HepG2 (cell line): ENCODE measurements around the gene CUL7. TPM values are rescaled to one million over a fixed set of nuclear protein-coding genes. Genes with fewer than 3 reads are reported as not detected.

Experiments
- ESRRA ChIP-seq: sonication (generic); formaldehyde crosslinking; IDR thresholded peaks from 2 replicates; pipeline ENCODE4 v1.5.1; 2020; ENCODE audit warnings: mild to moderate bottlenecking, low read depth, missing genetic modification reagents
- GATA4 ChIP-seq: sonication (generic); IDR thresholded peaks from 2 replicates; pipeline ENCODE4 v1.6.1; 2016; ENCODE audit warnings: antibody characterized with exemption, low read depth, borderline replicate concordance
- HNRNPH1 ChIP-seq: fragments of 200-400 bp; formaldehyde crosslinking; optimal IDR thresholded peaks from 2 replicates; pipeline ENCODE3; 2017; ENCODE audit warnings: mild to moderate bottlenecking, low read depth, low read length
- HNRNPLL ChIP-seq: fragments of 200-400 bp; formaldehyde crosslinking; IDR thresholded peaks from 2 replicates; pipeline ENCODE4 v1.6.1; 2017; ENCODE audit warnings: mild to moderate bottlenecking, low read depth, low read length; ENCODE audit not compliant: poor library complexity, severe bottlenecking
- IKZF1 ChIP-seq: fragments of 450-650 bp; IDR thresholded peaks from 2 replicates; pipeline ENCODE4 v1.7.1; 2016
- MAX ChIP-seq: IDR thresholded peaks from 2 replicates; pipeline ENCODE4 v1.6.1; 2012; ENCODE audit warnings: inconsistent platforms
- PHF21A ChIP-seq: sonication (generic); formaldehyde crosslinking; IDR thresholded peaks from 2 replicates; pipeline ENCODE4 v1.5.0; 2020; ENCODE audit warnings: mild to moderate bottlenecking, missing genetic modification reagents
- PRDM15 ChIP-seq: sonication (generic); formaldehyde crosslinking; IDR thresholded peaks from 2 replicates; pipeline ENCODE4 v1.4.0; 2020; ENCODE audit warnings: missing genetic modification reagents
- RFXANK ChIP-seq: IDR thresholded peaks from 2 replicates; pipeline ENCODE4 v1.6.1; 2016
- SRSF1 ChIP-seq: fragments of 200-400 bp; formaldehyde crosslinking; optimal IDR thresholded peaks from 2 replicates; pipeline ENCODE3; 2017; ENCODE audit warnings: mild to moderate bottlenecking, low read depth, low read length, moderate library complexity
- TSC22D2 ChIP-seq: sonication (generic); formaldehyde crosslinking; IDR thresholded peaks from 2 replicates; pipeline ENCODE4 v1.5.1; 2020; ENCODE audit warnings: missing genetic modification reagents, mild to moderate bottlenecking, borderline replicate concordance
- ZBTB42 ChIP-seq: sonication (generic); formaldehyde crosslinking; IDR thresholded peaks from 2 replicates; pipeline ENCODE4 v1.5.0; 2020; ENCODE audit warnings: mild to moderate bottlenecking, missing genetic modification reagents
- ZBTB8A ChIP-seq: sonication (generic); formaldehyde crosslinking; IDR thresholded peaks from 2 replicates; pipeline ENCODE4 v1.4.0; 2020; ENCODE audit warnings: mild to moderate bottlenecking, low read depth, missing genetic modification reagents, borderline replicate concordance
- ZFY ChIP-seq: sonication (generic); formaldehyde crosslinking; IDR thresholded peaks from 2 replicates; pipeline ENCODE4 v1.4.0; 2020; ENCODE audit warnings: missing genetic modification reagents
- ZNF138 ChIP-seq: sonication (generic); formaldehyde crosslinking; IDR thresholded peaks from 2 replicates; pipeline ENCODE4 v1.5.0; 2020; ENCODE audit warnings: mild to moderate bottlenecking, low read depth, missing genetic modification reagents
- ZNF484 ChIP-seq: sonication (generic); formaldehyde crosslinking; IDR thresholded peaks from 2 replicates; pipeline ENCODE4 v1.5.1; 2020; ENCODE audit warnings: mild to moderate bottlenecking, low read depth, missing genetic modification reagents, borderline replicate concordance
- ZNF546 ChIP-seq: sonication (generic); formaldehyde crosslinking; conservative IDR thresholded peaks from 2 replicates; pipeline ENCODE4 v1.8.1; 2023; ENCODE audit warnings: mild to moderate bottlenecking, missing genetic modification reagents
- ZNF710 ChIP-seq: sonication (generic); formaldehyde crosslinking; IDR thresholded peaks from 2 replicates; pipeline ENCODE4 v1.5.0; 2020; ENCODE audit warnings: mild to moderate bottlenecking, missing genetic modification reagents, borderline replicate concordance
- ZNF770 ChIP-seq: sonication (generic); formaldehyde crosslinking; IDR thresholded peaks from 2 replicates; pipeline ENCODE4 v1.5.0; 2020; ENCODE audit warnings: mild to moderate bottlenecking, missing genetic modification reagents
- ZUFSP ChIP-seq: sonication (generic); formaldehyde crosslinking; IDR thresholded peaks from 2 replicates; pipeline ENCODE4 v1.9.0; 2021; ENCODE audit warnings: missing genetic modification reagents, mild to moderate bottlenecking, borderline replicate concordance
- polyA plus RNA-seq, 8 experiments: library from polyadenylated mRNA; depleted of rRNA in 3 of 8; stranded (reverse) in 7 of 8; unstranded in 1 of 8; fragments of >200 nt; fragmentation: Illumina TruSeq in 4 of 8; extraction: Trizol in 4 of 8; gene quantifications; 2 replicates each; pipeline versions ENCODE4 v1.2.1 to v1.2.3, GENCODE V29; 2011 to 2016; ENCODE audit warnings: low read depth in 4 of 8, missing spikeins in 1 of 8, mixed read lengths in 1 of 8; ENCODE audit not compliant: insufficient read depth in 1 of 8
- total RNA-seq, 5 experiments: library from RNA; depleted of rRNA; stranded (reverse); fragments of >200 nt; fragmentation: Illumina TruSeq; extraction: Trizol; gene quantifications; 2 replicates each; pipeline ENCODE4 v1.2.3, GENCODE V29; 2016; ENCODE audit warnings: low read depth in 1 of 5

Gene CUL7
- total and polyA plus RNA-seq, 2 of the 13 experiments (the other 11 are each of a cell fraction or from before 2014, with no cell fraction given) = 32.0 to 60.7 TPM

GRCh38 chr6:43013843-43014433 lies 39.7 kb downstream of the CUL7 start, which contains the start of the genes KLHDC3 and MEA1 (continued):
- TF ChIP-seq HNRNPLL (peak; percentile 69), ZNF138 (CRISPR knock-in tag) (no peak), ZBTB42 (CRISPR knock-in tag) (no peak), ZNF770 (CRISPR knock-in tag) (peak; percentile 73), ZNF710 (CRISPR knock-in tag) (no peak), PRDM15 (CRISPR knock-in tag) (no peak), MAX (peak; percentile 97), ZBTB8A (CRISPR knock-in tag) (no peak), SRSF1 (no peak), ZFY (CRISPR knock-in tag) (peak; percentile 64), ZUFSP (CRISPR knock-in tag) (no peak), TSC22D2 (CRISPR knock-in tag) (0 out of 2 replicates have a peak, but pooled peaks have one; percentile 76), GATA4 (no peak), PHF21A (peak; percentile 54; the same call in 1 of the 2 replicates), ESRRA (peak; percentile 60; the same call in 1 of the 2 replicates), RFXANK (CRISPR knock-in tag) (0 out of 2 replicates have a peak, but pooled peaks have one; percentile 65), HNRNPH1 (no peak), ZNF546 (CRISPR knock-in tag) (no peak), IKZF1 (no peak), ZNF484 (CRISPR knock-in tag) (no peak)
